ENCODE results near the gene ABHD17A. TPM values are rescaled to one million over a fixed set of nuclear protein-coding genes. Genes with fewer than 3 reads are reported as not detected.

ABHD17A gene
- total RNA-seq: 100 to 1,000 TPM; 117 to 125 TPM

- CTCF ChIA-PET: interaction anchor here (1.2 to 3.8 kb wide), 3 partner anchors 9 to 21 kb away, joined by 3 to 12 read pairs (median 4); no protein-coding TSS in a partner anchor
- POLR2A ChIA-PET: interaction anchor here (0.7 to 1.0 kb wide), 2 partner anchors 12 to 28 kb away, joined by 3 to 4 read pairs; no protein-coding TSS in a partner anchor
Observed at GRCh38 chr19:1885398-1886119, at the start of gene ABHD17A. ABHD17A (minus strand) TSS chr19:1885496; CDS start chr19:1881566, 3,930 bp downstream.

GRCh38 chr19:1933942-1934341 lies 48.6 kb upstream of the ABHD17A start:
- CTCF ChIA-PET: interaction anchor here (1.0 kb wide), 1 partner anchor 12 kb away, joined by 3 read pairs; no protein-coding TSS in a partner anchor
- POLR2A ChIA-PET: no interaction called here

GRCh38 chr19:1933244-1933643 lies 47.9 kb upstream of the ABHD17A start:
- POLR2A ChIA-PET: no interaction called here
- CTCF ChIA-PET: interaction anchor here (0.6 to 1.0 kb wide), 3 partner anchors 12 to 425 kb away, joined by 3 to 5 read pairs (median 5); no protein-coding TSS in a partner anchor

GRCh38 chr19:1932395-1932794 lies 47.1 kb upstream of the ABHD17A start:
- ChIA-PET CTCF (no interaction called here), POLR2A (no interaction called here)

GRCh38 chr19:1931445-1931844 lies 46.1 kb upstream of the ABHD17A start:
- ChIA-PET POLR2A (no interaction called here), CTCF (interaction anchor here (3.1 kb wide), 1 partner anchor 12 kb away, joined by 13 read pairs; no protein-coding TSS in a partner anchor)

- ChIA-PET POLR2A (interaction anchor here (0.6 kb wide), 1 partner anchor 13 kb away, joined by 4 read pairs; no protein-coding TSS in a partner anchor), CTCF (interaction anchor here (0.6 to 3.1 kb wide), 24 partner anchors 8 to 605 kb away, joined by 3 to 13 read pairs (median 3); no protein-coding TSS in a partner anchor)
Observed at GRCh38 chr19:1929021-1929742, 43.9 kb upstream of the ABHD17A start.

- ChIA-PET CTCF (no interaction called here), POLR2A (no interaction called here)
Observed at GRCh38 chr19:1925544-1925943, 40.2 kb upstream of the ABHD17A start.

- ChIA-PET POLR2A (no interaction called here), CTCF (no interaction called here)
Observed at GRCh38 chr19:1924320-1924961, 39.1 kb upstream of the ABHD17A start.

GRCh38 chr19:1923319-1923718 lies 38.0 kb upstream of the ABHD17A start:
- ChIA-PET CTCF (interaction anchor here (0.8 to 1.8 kb wide), 2 partner anchors 19 to 22 kb away, joined by 4 read pairs; no protein-coding TSS in a partner anchor), POLR2A (interaction anchor here (0.6 kb wide), 2 partner anchors 25 to 105 kb away, joined by 3 to 6 read pairs; no protein-coding TSS in a partner anchor)

GRCh38 chr19:1922803-1923202 lies 37.5 kb upstream of the ABHD17A start:
- CTCF ChIA-PET: interaction anchor here (0.8 to 1.8 kb wide), 2 partner anchors 18 to 22 kb away, joined by 4 read pairs; no protein-coding TSS in a partner anchor
- POLR2A ChIA-PET: interaction anchor here (0.6 kb wide), 2 partner anchors 25 to 105 kb away, joined by 3 to 6 read pairs; no protein-coding TSS in a partner anchor

- ChIA-PET POLR2A (no interaction called here), CTCF (no interaction called here)
Observed at GRCh38 chr19:1921825-1922224, 36.5 kb upstream of the ABHD17A start.

GRCh38 chr19:1921326-1921725 lies 36.0 kb upstream of the ABHD17A start:
- CTCF ChIA-PET: interaction anchor here (0.8 kb wide), 1 partner anchor 8 kb away, joined by 3 read pairs; no protein-coding TSS in a partner anchor

GRCh38 chr19:1920644-1921043 lies 35.3 kb upstream of the ABHD17A start:
- POLR2A ChIA-PET: no interaction called here
- CTCF ChIA-PET: interaction anchor here (0.8 to 1.3 kb wide), 2 partner anchors 9 to 21 kb away, joined by 3 read pairs; no protein-coding TSS in a partner anchor

More at GRCh38 chr19:1921326-1921725, 36.0 kb upstream of the ABHD17A start:
- POLR2A ChIA-PET: no interaction called here

GRCh38 chr19:1918975-1919374 lies 33.7 kb upstream of the ABHD17A start:
- CTCF ChIA-PET: no interaction called here

GRCh38 chr19:1917926-1918325 lies 32.6 kb upstream of the ABHD17A start:
- ChIA-PET CTCF (no interaction called here), POLR2A (no interaction called here)

More at GRCh38 chr19:1918975-1919374, 33.7 kb upstream of the ABHD17A start:
- POLR2A ChIA-PET: no interaction called here

GRCh38 chr19:1917146-1917545 lies 31.9 kb upstream of the ABHD17A start:
- ChIA-PET CTCF (interaction anchor here (0.6 kb wide), 1 partner anchor 103 kb away, joined by 3 read pairs; no protein-coding TSS in a partner anchor), POLR2A (no interaction called here)

GRCh38 chr19:1914826-1915341 lies 29.6 kb upstream of the ABHD17A start:
- ChIA-PET CTCF (interaction anchor here (0.8 kb wide), 1 partner anchor 15 kb away, joined by 3 read pairs; no protein-coding TSS in a partner anchor), POLR2A (interaction anchor here (0.5 kb wide), 1 partner anchor 408 kb away, joined by 6 read pairs; no protein-coding TSS in a partner anchor)

- POLR2A ChIA-PET: interaction anchor here (0.7 kb wide), 1 partner anchor 326 kb away, joined by 7 read pairs; no protein-coding TSS in a partner anchor
- CTCF ChIA-PET: no interaction called here
Observed at GRCh38 chr19:1913781-1914577, 28.7 kb upstream of the ABHD17A start.

Measured in activated CD8-positive, alpha-beta memory T cell treated with anti-CD3 and anti-CD28 coated beads for 36 hours (primary cell).